ENCODE results near the gene HK3. TPM values are rescaled to one million over a fixed set of nuclear protein-coding genes. Genes with fewer than 3 reads are reported as not detected.
A peak's percentile ranks its signal among the peaks of the same experiment; 100 is the strongest.

HK3 gene
- total RNA-seq, 1 donor from 2014 or later = 0.77 TPM

GRCh38 chr5:176889321-176890280 lies 9.5 kb downstream of the HK3 start:
- DNase-seq (ENCODE audit: extremely low spot score, unreplicated experiment) = peak; percentile 58
- H3K4me1 Mint-ChIP-seq (ENCODE audit: unreplicated experiment) = peaks cover 4% of the 10 kb centered on the region
- no peaks in the 10 kb centered on the region for H3K9me3 Mint-ChIP-seq
- H3K27ac Mint-ChIP-seq = no peak overlapping the region
- no peak overlapping the region for H3K4me3 Mint-ChIP-seq
- no peaks in the 10 kb centered on the region for H3K36me3 Mint-ChIP-seq
- TF ChIP-seq CTCF (conservative IDR thresholded peaks at IDR 0.05) = no peak
- peaks cover 16% of the 10 kb centered on the region for H3K27me3 Mint-ChIP-seq

- H3K9me3 Mint-ChIP-seq = no peaks in the 10 kb centered on the region
- no peak for TF ChIP-seq CTCF (conservative IDR thresholded peaks at IDR 0.05)
- H3K27ac Mint-ChIP-seq = no peak overlapping the region
- H3K4me3 Mint-ChIP-seq = no peak overlapping the region
- no peaks in the 10 kb centered on the region for H3K36me3 Mint-ChIP-seq
- no peak for DNase-seq (ENCODE audit: extremely low spot score, unreplicated experiment)
- peaks cover 16% of the 10 kb centered on the region for H3K27me3 Mint-ChIP-seq
- H3K4me1 Mint-ChIP-seq (ENCODE audit: unreplicated experiment) = peaks cover 12% of the 10 kb centered on the region
These were observed 10.3 kb downstream of the HK3 start for GRCh38 chr5:176888865-176889165.

GRCh38 chr5:176888016-176888864 lies 10.9 kb downstream of the HK3 start:
- Mint-ChIP-seq H3K27me3 (peaks cover 11% of the 10 kb centered on the region), H3K4me3 (no peak overlapping the region), H3K9me3 (no peaks in the 10 kb centered on the region), H3K4me1 (ENCODE audit: unreplicated experiment) (peaks cover 12% of the 10 kb centered on the region), H3K36me3 (no peaks in the 10 kb centered on the region), H3K27ac (no peak overlapping the region)
- TF ChIP-seq CTCF (conservative IDR thresholded peaks at IDR 0.05) = no peak
- DNase-seq (ENCODE audit: extremely low spot score, unreplicated experiment) = no peak

GRCh38 chr5:176887252-176887849 lies 11.8 kb downstream of the HK3 start:
- Mint-ChIP-seq H3K4me1 (ENCODE audit: unreplicated experiment) (peaks cover 14% of the 10 kb centered on the region), H3K27ac (no peak overlapping the region), H3K4me3 (no peak overlapping the region), H3K36me3 (no peaks in the 10 kb centered on the region), H3K27me3 (peaks cover 11% of the 10 kb centered on the region), H3K9me3 (no peaks in the 10 kb centered on the region)
- no peak for TF ChIP-seq CTCF (conservative IDR thresholded peaks at IDR 0.05)
- DNase-seq (ENCODE audit: extremely low spot score, unreplicated experiment) = peak; percentile 67

- H3K4me1 Mint-ChIP-seq (ENCODE audit: unreplicated experiment) = peaks cover 18% of the 10 kb centered on the region
- no peaks in the 10 kb centered on the region for H3K9me3 Mint-ChIP-seq
- H3K4me3 Mint-ChIP-seq = no peak overlapping the region
- peaks cover 4% of the 10 kb centered on the region for H3K27me3 Mint-ChIP-seq
- no peak overlapping the region for H3K27ac Mint-ChIP-seq
- H3K36me3 Mint-ChIP-seq = no peaks in the 10 kb centered on the region
- no peak for TF ChIP-seq CTCF (conservative IDR thresholded peaks at IDR 0.05)
- no peak for DNase-seq (ENCODE audit: extremely low spot score, unreplicated experiment)
These were observed 12.6 kb downstream of the HK3 start for GRCh38 chr5:176886336-176887251.
